NCI-H1417 treated with DMSO at 0.1 percent for 48 hours (cell line): ENCODE results near the gene PNPLA3.

ENCODE experiments used
- DNase-seq: peaks from one replicate; lab custom pipeline; 2025; lab: John Stamatoyannopoulos, UW

Gene PNPLA3

DNA sequence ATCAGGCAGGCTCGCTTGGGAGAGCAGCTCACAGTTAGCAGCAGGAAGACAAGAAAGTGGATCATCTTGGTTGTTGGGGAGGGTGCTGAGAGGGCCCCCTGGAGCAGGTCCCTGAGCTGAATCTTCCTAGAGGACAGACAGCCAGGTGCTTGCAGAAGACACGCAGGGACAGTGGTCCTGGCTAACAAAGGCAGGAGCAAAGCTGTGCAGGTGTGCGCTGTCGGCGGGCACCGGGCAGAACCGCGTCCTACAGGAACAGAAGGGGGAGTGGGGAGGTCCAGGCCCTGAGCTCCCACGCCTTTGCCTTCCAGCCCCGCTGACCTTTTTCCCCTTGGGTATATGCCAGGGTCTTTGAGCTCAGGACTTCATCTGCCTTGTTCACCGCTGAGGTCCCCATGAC, 70.4 kb downstream of the PNPLA3 start:
- DNase-seq = no peak

GRCh38 chr22:43994416-43994815, 70.8 kb downstream of the PNPLA3 start:
- DNase-seq = no peak

- DNase-seq = no peak
These were observed 71.6 kb downstream of the PNPLA3 start for GRCh38 chr22:43995057-43995685.

DNA sequence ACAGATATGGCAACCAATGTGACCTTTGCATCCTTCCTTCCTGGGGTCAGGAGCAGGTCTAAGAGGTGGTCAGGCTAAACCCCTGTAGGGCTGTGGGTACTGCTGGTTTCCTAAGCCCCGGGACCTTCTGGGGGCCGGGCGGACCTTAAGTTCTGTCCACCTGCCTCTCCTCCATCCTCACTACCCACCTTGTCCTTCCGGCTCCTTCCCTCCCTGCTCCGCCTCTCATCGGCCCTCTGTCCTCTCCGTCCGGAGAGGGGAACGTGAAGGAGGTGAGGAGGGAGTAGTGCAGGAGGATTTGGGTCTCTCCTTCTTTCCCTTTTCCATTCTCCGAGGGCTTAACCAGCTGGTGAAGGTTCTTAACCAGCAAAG, 72.2 kb downstream of the PNPLA3 start:
- no peak for DNase-seq

GRCh38 chr22:43996170-43996980, 72.8 kb downstream of the PNPLA3 start:
- DNase-seq = no peak

DNA sequence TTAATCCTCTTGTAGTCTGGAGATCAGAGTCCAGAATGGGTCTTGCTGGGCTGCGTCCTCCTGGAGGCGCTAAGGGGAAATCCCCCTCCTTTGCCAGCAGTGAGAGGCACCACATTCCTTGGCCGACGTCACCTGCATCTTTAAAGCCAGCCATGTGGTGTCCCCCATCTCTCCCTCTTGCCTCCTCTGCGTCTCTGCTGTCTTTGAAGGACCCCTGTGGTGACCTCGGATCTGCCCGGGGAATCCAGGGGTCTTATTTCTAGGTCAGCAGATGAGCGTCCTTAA, 73.3 kb downstream of the PNPLA3 start:
- no peak for DNase-seq
